OCI-LY3 (cell line): Measurements from ENCODE around the gene ZDHHC6.

Experiments used
- H2AFZ ChIP-seq: fragments of 200-600, 300-600 bp; shearing (Covaris generic); 2 replicates; pipeline ENCODE4 v1.6.0; 2014; ENCODE audit warnings: antibody characterized with exemption, low read depth, low read length
- H3K27ac ChIP-seq: fragments of 200-600, 300-600 bp; sonication (generic); 2 replicates; pipeline ENCODE4 v1.5.1; 2014; ENCODE audit warnings: mild to moderate bottlenecking, low read length, moderate library complexity, mixed read lengths
- H3K27me3 ChIP-seq: fragments of 200-600, 300-600 bp; sonication (generic); 2 replicates; pipeline ENCODE4 v1.6.1; 2014; ENCODE audit warnings: low read depth, low read length, mixed read lengths
- H3K36me3 ChIP-seq: fragments of 200-600, 300-600 bp; sonication (generic); replicated peaks from 2 replicates; pipeline ENCODE3; 2014; ENCODE audit warnings: low read depth, low read length, mixed read lengths
- H3K4me1 ChIP-seq: fragments of 300-600, 200-600 bp; sonication (generic); 2 replicates; pipeline ENCODE4 v1.6.1; 2014; ENCODE audit warnings: low read length, mixed read lengths
- H3K4me2 ChIP-seq: fragments of 200-600, 300-600 bp; sonication (generic); 2 replicates; pipeline ENCODE4 v1.6.1; 2014; ENCODE audit warnings: low read length, mixed read lengths
- H3K4me3 ChIP-seq: fragments of 300-600, 200-600 bp; sonication (generic); 2 replicates; pipeline ENCODE4 v1.5.1; 2014; ENCODE audit warnings: antibody characterized with exemption, mild to moderate bottlenecking, low read length, moderate library complexity
- H3K79me2 ChIP-seq: fragments of 300-600, 200-600 bp; shearing (Covaris generic); 2 replicates; pipeline ENCODE4 v1.6.1; 2014; ENCODE audit warnings: mild to moderate bottlenecking, low read length, mixed read lengths
- H3K9ac ChIP-seq: fragments of 300-600, 200-600 bp; shearing (Covaris generic); 2 replicates; pipeline ENCODE4 v1.6.0; 2014; ENCODE audit warnings: mild to moderate bottlenecking, low read length, moderate library complexity
- H3K9me3 ChIP-seq: fragments of 200-600, 300-600 bp; shearing (Covaris generic); 2 replicates; pipeline ENCODE4 v1.6.1; 2014; ENCODE audit warnings: low read length, mixed read lengths; ENCODE audit not compliant: insufficient read depth
- H4K20me1 ChIP-seq: fragments of 200-600, 300-600 bp; sonication (generic); 2 replicates; pipeline ENCODE4 v1.6.1; 2016; ENCODE audit warnings: low read length, mixed read lengths; ENCODE audit not compliant: insufficient read depth
- EZH2phosphoT487 ChIP-seq: fragments of 200-600 bp; shearing (Covaris generic); IDR thresholded peaks from 2 replicates; pipeline ENCODE4 v1.6.1; 2018; ENCODE audit warnings: antibody characterized with exemption, mixed run types, low read depth
- TF ChIP-seq, protein P1 (sequence below): fragments of 200-600, 300-600 bp; sonication (generic); IDR thresholded peaks from 2 replicates; pipeline ENCODE4 v1.5.1; 2014; ENCODE audit warnings: antibody characterized with exemption, low read length, low read depth

The ZDHHC6 gene

DNA sequence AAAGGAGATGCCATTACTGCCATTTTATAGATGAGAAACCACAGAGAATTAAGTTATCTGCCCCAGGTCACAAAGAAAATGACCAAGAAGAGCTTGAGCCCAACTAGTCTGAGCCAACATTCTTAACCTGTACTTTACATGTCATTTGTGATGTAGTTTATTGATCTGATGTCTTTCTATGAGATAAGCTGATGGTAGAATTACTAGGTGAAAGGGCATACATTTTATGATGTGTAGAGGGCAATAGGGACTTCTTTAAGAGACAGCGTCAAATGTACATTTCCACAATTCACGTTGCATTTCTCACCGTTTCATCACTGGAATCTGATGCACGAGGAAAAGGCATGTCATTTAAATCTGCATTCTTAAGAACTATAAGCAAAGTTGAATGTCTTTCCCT is 61.5 kb downstream of the ZDHHC6 start:
- no peaks in the 10 kb centered on the region for H3K36me3 ChIP-seq
- no peak for TF ChIP-seq EZH2phosphoT487
- TF ChIP-seq, protein P1, sequence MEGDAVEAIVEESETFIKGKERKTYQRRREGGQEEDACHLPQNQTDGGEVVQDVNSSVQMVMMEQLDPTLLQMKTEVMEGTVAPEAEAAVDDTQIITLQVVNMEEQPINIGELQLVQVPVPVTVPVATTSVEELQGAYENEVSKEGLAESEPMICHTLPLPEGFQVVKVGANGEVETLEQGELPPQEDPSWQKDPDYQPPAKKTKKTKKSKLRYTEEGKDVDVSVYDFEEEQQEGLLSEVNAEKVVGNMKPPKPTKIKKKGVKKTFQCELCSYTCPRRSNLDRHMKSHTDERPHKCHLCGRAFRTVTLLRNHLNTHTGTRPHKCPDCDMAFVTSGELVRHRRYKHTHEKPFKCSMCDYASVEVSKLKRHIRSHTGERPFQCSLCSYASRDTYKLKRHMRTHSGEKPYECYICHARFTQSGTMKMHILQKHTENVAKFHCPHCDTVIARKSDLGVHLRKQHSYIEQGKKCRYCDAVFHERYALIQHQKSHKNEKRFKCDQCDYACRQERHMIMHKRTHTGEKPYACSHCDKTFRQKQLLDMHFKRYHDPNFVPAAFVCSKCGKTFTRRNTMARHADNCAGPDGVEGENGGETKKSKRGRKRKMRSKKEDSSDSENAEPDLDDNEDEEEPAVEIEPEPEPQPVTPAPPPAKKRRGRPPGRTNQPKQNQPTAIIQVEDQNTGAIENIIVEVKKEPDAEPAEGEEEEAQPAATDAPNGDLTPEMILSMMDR: no peak
- H3K27me3 ChIP-seq: no peaks in the 10 kb centered on the region
- H3K4me1 ChIP-seq: peaks cover 2% of the 10 kb centered on the region; the same call in 1 of the 2 replicates
- no peak overlapping the region for H3K27ac ChIP-seq
- H3K79me2 ChIP-seq: no peaks in the 10 kb centered on the region
- no peak overlapping the region for H3K9ac ChIP-seq
- no peaks in the 10 kb centered on the region; the same call in 1 of the 2 replicates for H4K20me1 ChIP-seq
- H3K4me3 ChIP-seq: no peak overlapping the region
- no peak overlapping the region for H2AFZ ChIP-seq
- no peaks in the 10 kb centered on the region for H3K9me3 ChIP-seq
- H3K4me2 ChIP-seq: no peak overlapping the region

DNA sequence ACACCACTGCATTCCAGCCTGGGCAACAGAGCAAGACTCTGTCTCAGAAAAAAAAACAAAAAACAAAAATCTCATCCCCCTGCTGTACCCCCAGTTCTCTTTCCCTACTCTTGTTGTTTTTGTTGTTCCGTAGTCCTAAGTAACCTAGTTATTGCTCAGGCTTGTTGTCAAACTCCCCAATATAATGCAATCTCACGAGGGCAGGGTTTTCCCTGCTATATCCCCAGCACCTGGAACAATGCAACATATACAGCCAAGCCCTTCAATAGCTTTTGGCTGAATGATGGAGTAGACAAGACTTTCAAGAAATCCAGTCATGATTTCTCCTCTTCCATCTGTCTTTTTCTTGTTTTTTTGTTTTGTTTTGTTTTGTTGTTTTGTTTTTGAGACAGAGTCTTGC is 62.6 kb downstream of the ZDHHC6 start:
- H3K9me3 ChIP-seq: no peaks in the 10 kb centered on the region
- no peak overlapping the region for H2AFZ ChIP-seq
- H3K9ac ChIP-seq: no peak overlapping the region
- no peaks in the 10 kb centered on the region for H3K79me2 ChIP-seq
- H3K27me3 ChIP-seq: no peaks in the 10 kb centered on the region
- H3K36me3 ChIP-seq: no peaks in the 10 kb centered on the region
- no peaks in the 10 kb centered on the region; the same call in 1 of the 2 replicates for H4K20me1 ChIP-seq
- H3K27ac ChIP-seq: no peak overlapping the region
- H3K4me3 ChIP-seq: no peak overlapping the region
- TF ChIP-seq EZH2phosphoT487: no peak
- TF ChIP-seq, protein P1: no peak
- no peak overlapping the region for H3K4me2 ChIP-seq
- no peaks in the 10 kb centered on the region for H3K4me1 ChIP-seq

DNA sequence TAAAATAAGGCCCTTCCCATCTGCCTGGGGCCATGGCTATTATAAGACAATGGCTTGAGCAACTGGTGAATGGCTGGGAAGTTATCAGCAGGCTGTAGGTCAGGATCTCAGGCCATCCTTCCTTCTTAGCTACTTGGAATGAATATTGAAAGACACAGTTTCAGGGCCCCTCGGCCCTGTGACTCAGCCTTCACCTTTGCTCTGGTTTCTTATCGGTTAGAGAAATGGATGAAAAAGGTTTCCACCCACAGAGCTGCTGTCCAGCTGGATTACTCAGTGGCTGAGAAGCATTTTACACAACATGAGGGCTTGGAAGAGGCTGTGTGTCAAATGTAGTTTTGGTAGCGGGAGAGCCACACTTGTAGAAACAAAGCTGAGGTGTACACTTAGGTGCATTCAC is 63.4 kb downstream of the ZDHHC6 start:
- Histone ChIP-seq H2AFZ (no peak overlapping the region), H3K27ac (no peak overlapping the region), H3K4me3 (no peak overlapping the region), H3K27me3 (no peaks in the 10 kb centered on the region), H3K9ac (no peak overlapping the region), H3K4me1 (no peaks in the 10 kb centered on the region), H4K20me1 (no peaks in the 10 kb centered on the region; the same call in 1 of the 2 replicates), H3K79me2 (no peaks in the 10 kb centered on the region), H3K4me2 (no peak overlapping the region), H3K36me3 (no peaks in the 10 kb centered on the region), H3K9me3 (no peaks in the 10 kb centered on the region)
- TF ChIP-seq, protein P1: no peak

DNA sequence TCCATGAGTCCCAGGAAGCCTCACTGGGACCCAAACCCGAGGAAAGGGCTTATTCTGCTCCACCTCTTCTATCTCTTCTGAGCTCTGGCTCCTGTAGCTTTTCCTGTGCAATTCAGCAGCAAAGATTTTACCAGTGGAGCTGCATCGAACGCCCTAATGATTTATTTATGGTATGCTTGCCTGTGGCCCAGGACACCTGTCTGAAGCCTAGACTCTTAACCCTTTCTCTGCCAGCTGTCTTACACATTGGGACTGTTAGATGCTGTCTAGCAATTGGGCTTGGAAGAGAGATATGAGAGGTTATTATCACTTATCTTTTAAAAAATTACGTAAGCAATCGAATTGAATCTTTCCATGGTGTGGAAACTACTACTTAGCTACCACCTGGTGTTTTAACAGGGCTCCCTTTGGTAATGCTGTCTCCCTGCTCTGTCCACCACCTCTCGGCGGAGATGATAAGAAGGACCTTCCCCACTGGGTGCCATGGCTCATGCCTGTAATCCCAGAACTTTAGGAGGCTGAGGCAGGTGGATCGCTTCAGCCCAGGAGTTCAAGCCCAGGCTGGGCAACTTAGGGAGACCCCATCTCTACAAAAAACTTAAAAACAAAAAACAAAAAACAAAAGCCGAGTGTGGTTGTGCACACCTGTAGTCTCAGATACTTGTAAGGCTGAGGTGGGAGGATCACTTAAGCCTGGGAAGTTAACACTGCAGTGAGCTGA is 64.0 kb downstream of the ZDHHC6 start:
- no peak overlapping the region for H3K4me3 ChIP-seq
- no peak overlapping the region for H3K9ac ChIP-seq
- H3K27me3 ChIP-seq: no peaks in the 10 kb centered on the region
- H3K36me3 ChIP-seq: no peaks in the 10 kb centered on the region
- no peak overlapping the region for H2AFZ ChIP-seq
- H3K79me2 ChIP-seq: no peaks in the 10 kb centered on the region
- H4K20me1 ChIP-seq: no peaks in the 10 kb centered on the region; the same call in 1 of the 2 replicates
- no peak overlapping the region for H3K27ac ChIP-seq
- TF ChIP-seq, protein P1: no peak
- no peak for TF ChIP-seq EZH2phosphoT487
- H3K4me1 ChIP-seq: peaks cover under 1% of the 10 kb centered on the region; the same call in 1 of the 2 replicates
- no peaks in the 10 kb centered on the region for H3K9me3 ChIP-seq
- H3K4me2 ChIP-seq: no peak overlapping the region
